GM04504 (cell line): ENCODE measurements around the gene SAMD11.

Experiments
- DNase-seq: peaks from one replicate; pipeline ENCODE4 v3.0.0-alpha.2; 2012; ENCODE audit warnings: low read depth

Gene SAMD11

GRCh38 chr1:932776-933602 lies 9.3 kb downstream of the SAMD11 start:
- no peak for DNase-seq

- no peak for DNase-seq
Measured at GRCh38 chr1:933603-933940, 9.8 kb downstream of the SAMD11 start.

DNA sequence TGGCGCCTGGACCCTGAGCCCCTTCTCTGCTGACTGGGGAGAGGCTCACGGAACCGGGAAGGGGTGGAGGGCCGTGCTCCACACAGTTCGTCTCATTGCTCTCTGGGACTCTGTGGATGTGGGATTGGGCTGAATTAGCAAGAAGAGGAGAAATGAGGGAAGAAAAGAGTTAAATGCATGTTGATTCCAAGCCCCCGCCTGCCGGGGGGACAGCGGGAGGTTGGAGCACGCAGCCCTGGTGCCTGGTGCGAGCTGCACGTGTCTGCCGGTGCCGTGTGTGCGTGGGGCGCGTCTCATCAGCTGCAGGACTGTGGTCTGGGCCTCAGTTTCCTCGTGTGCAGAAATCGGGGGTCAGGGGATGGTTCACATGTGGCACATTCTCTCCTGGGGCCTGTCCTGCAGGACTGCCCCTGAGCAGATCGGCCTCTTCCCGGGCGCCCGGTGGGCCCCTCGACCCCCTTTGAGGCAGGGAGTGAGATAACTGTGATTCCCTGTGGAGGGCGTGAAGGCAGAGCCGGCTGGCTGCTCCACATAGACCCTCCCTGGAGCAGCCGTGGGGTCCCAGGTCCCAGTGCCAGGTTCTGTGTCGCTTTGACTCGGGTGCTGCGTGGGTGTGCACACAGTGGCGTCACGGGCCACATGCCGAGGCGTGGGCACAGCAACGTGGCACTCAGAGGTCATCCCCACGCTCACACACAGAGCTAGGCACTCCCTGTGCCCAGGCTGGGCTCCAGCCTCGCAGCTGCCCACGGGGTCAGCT lies 11.4 kb downstream of the SAMD11 start:
- no peak for DNase-seq

DNA sequence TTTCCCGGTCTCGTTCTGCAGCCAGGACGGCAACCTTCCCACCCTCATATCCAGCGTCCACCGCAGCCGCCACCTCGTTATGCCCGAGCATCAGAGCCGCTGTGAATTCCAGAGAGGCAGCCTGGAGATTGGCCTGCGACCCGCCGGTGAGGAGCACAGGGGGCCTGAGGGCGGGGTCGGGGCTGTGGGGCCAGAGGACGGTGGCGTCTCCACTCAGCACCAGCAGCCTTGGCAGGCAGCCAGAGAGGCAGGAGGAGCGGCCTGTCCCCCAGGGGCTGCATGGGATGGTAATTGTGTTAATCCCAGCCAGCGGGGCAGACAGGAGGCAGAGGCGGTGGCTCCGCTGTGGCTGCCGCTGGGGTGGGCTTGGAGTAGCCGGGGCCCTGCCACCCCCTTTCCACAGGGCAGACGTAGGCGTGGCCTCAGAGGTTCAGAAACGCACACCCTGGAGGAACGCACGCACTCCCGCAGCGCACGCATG lies 12.1 kb downstream of the SAMD11 start:
- DNase-seq, result no peak

DNA sequence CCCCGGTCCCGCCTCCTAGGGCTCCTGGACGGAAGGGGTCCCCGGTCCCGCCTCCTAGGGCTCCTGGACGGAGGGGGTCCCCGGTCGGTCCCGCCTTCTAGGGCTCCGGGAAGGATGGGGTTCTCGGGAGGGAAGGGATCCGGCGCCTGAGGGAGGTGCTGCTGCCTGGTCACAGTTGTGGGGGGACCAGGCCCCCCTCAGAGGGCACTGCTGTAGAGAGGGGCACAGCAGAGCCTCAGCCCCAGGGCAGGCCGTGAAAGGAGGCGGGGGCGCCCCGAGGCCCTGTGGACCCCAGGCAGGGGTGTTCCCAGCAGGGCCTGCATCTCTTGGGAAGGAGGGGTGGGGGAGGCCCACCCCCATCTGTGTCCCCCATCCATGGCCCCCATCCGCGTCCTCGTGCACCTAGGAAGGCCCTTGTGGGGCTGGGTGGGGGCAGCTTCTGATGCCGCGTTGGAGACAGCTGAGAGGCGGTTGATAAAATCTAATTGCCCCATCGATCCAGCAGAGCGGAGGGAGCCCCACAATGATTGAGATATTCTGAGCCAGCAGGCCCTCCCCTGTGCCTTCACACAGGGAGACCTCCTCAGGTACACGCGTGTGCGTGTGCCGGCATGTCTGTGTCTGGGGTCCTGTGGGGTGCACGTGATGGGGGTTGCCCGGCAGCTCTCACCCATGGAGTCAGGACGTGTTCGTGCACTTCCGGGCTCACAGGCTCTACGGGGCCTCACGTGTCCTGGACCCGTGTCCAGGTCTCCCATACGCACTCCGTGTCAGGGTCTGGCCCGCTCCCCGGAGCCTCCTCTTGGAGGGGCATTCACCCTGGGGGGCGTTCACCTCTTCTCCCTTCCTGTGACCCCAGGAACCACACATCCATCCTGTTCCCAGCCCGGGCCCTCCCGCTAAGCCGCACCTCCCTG lies 12.9 kb downstream of the SAMD11 start:
- DNase-seq, result no peak

DNA sequence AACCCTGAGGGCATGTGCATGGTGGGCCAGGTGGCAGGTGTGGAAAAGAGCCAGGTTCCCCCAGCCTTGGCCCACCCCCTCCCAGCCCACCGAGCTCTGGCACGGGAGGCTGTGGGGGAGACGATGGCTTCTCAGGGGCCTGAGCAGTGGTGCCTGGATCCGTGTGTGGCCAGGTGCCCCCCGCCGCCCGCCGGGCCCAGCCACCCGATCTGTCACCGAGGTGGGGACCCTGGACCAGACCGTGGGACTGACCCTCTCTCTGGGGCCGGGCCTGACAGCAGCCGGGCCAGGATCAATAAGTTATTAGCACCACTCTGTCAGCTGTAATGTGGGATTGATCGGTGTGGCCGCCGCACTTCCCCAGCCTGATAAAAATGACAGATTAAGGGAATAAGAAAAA lies 13.8 kb downstream of the SAMD11 start:
- DNase-seq, result no peak

DNA sequence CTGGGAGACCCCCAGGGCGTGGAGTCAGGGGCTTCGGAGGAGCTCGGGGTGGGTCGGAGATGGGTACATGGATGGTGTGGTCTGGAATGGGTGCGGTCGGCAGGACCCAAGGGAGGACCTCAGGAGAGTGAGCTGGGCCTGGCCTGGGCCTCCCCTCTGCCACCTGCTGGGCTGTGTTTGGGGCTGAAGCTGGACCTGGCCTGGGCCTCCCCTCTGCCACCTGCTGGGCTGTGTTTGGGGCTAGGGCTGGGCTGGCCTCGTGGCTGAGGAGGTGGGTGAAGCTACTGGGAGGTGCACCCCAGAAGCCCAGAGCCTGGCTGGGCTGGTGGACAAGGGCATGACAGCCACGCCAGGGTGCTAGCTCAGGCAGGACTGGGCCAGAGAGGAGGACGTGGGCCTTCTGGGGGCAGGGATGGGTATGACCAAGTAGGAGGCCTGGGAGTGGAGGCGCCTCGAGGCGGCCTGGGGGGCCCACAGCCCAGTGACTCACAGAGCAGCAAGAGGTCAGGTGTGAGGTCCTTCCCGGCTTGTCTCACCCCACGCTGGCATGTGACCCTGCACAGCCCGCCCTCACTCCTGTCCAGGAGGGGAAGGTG lies 14.5 kb downstream of the SAMD11 start:
- DNase-seq, result no peak

- DNase-seq, result no peak
Measured at GRCh38 chr1:938711-939489, 15.2 kb downstream of the SAMD11 start.

GRCh38 chr1:939511-940106 lies 15.9 kb downstream of the SAMD11 start:
- no peak for DNase-seq

GRCh38 chr1:940107-941014 lies 16.6 kb downstream of the SAMD11 start:
- DNase-seq, result no peak

- no peak for DNase-seq
Measured at GRCh38 chr1:941015-941587, 17.4 kb downstream of the SAMD11 start.

DNA sequence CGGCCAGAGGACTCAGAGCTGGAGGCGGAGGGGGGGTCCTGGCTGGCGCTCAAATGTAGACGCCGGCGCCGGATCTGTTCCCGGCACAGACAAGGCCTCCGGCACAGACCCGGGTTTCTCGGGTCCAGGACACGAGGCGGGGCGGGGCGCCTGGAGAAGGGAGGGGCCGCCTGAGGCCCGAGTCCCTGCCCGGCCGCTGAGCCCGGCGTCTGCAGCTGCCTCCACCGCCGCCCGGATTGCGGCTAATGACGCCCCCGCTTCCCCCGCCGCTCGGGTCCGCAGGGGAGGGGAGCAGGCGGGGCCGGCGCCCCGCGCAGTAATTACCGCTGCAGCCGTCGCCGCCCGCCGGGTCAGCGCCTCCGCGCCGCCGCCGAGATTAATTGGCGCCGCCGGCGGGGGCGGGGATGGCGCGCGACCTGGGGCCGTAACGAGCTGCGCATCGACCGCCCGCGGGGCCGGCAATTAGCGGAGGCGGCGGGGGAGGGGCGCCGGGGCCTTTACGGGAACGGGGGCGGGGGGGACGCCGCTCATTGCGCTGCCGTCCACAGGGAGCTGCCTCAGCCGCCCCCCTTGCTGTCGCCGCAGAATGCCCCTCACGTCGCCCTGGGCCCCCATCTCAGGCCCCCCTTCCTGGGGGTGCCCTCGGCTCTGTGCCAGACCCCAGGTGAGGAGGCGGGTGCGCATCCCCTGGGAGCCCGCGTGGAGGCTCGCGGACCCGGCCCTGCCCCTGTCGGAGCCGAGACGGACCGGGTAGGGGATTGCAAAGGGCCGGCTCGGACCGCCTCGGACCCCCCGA lies 18.1 kb downstream of the SAMD11 start:
- DNase-seq, result peak; percentile 54

- DNase-seq, result no peak
Measured at GRCh38 chr1:942411-942821, 18.7 kb downstream of the SAMD11 start.

DNA sequence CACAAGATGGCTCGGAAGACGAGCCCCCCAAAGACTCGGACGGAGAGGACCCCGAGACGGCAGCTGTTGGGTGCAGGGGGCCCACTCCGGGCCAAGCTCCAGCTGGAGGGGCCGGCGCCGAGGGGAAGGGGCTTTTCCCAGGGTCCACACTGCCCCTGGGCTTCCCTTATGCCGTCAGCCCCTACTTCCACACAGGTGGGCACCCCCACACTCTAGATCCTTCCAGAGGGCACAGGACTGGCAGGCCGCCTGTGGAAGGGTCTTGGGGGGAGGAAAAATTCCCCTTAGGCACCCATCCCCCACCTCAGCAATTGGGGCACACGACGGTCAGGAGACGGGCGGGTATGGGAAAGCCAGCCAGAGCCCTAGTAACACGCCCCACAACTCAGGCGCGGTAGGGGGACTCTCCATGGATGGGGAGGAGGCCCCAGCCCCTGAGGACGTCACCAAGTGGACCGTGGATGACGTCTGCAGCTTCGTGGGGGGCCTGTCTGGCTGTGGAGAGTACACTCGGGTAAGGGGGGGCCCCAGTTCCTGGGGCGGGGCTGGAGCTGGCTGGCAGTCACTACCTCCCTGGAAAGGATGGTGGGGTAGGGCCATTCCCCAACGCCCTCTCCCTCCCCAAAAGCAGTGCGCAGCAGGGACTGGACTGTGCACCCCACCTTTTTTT lies 19.3 kb downstream of the SAMD11 start:
- no peak for DNase-seq

DNA sequence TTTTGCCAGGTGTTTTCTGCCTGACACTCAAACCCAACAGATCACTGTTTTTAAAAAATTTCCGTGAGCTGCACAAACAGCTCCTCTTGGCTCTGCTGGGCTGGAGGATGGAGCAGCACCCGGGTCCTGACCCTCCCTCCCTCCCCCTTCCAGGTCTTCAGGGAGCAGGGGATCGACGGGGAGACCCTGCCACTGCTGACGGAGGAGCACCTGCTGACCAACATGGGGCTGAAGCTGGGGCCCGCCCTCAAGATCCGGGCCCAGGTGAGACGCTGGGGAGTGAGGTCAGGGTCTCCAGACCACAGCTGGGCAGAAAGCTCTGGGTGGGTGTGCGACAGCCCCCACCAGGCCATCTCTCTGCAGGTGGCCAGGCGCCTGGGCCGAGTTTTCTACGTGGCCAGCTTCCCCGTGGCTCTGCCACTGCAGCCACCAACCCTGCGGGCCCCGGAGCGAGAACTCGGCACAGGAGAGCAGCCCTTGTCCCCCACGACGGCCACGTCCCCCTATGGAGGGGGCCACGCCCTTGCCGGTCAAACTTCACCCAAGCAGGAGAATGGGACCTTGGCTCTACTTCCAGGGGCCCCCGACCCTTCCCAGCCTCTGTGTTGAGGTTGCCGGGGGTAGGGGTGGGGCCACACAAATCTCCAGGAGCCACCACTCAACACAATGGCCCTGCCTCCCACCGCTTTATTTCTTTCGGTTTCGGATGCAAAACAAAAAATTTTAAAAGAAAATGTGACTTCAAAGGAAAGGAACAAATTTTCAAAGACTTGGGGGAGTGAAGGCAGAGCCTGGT lies 20.0 kb downstream of the SAMD11 start:
- DNase-seq, result no peak

DNA sequence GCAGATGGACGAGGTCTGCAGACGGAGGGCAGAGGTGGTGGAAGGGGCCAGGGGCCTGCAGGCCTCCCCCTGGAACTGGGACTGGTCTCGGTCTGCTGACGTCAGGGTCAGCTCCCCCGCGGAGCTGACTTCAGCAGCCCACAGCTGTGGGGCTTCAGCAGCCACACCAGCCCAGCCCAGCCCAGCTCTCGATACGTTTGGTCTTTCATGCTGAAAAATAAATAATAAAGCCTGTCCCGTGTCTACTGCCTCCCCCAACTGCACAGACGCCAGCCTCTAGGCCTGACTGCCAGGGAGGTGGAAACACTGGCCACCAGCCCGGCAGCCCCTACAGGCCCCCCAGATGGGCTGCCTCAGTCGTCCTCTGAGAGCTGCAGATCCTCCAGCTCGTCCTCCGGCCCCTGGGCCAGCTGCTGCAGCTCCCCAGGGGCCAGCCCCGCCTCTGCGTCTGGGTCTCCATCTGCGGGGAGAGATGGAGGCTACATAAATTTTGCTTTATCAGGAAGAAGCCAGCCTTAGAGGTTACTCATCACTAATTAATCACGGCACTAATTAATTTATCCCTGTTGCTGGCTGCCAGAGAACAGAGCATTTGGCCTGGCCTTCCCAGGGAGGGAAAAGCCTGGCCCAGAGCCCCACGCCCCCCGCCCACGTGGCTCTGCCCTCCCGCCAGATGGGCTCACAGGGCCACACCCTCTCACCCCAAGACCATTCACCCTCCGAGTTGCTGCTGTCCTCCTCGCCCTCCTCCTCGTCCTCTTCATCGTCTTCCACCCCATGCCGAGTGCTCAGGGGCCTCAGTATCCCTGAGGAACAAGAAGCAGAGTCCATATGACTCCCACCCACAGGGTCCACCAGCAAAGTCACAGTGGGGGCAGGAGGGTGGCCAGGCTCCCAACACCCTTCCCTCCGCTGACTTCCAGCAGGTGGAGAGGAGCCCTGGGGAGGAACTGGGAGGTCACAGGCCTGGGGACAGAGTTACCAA lies 20.9 kb downstream of the SAMD11 start:
- no peak for DNase-seq
